ENCODE results near the gene OS9.

- TF ChIP-seq, protein P1, sequence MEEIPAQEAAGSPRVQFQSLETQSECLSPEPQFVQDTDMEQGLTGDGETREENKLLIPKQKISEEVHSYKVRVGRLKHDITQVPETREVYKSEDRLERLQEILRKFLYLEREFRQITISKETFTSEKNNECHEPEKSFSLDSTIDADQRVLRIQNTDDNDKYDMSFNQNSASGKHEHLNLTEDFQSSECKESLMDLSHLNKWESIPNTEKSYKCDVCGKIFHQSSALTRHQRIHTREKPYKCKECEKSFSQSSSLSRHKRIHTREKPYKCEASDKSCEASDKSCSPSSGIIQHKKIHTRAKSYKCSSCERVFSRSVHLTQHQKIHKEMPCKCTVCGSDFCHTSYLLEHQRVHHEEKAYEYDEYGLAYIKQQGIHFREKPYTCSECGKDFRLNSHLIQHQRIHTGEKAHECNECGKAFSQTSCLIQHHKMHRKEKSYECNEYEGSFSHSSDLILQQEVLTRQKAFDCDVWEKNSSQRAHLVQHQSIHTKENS (CRISPR knock-in tag; IDR thresholded peaks at IDR 0.05), result no peak
- TF ChIP-seq NR2C1 (IDR thresholded peaks at IDR 0.05) (no peak), NR2C1 (tag; IDR thresholded peaks at IDR 0.05) (no peak), ZNF79 (CRISPR knock-in tag; IDR thresholded peaks at IDR 0.05; ENCODE audit: low read depth) (no peak), POLR2A (conservative IDR thresholded peaks at IDR 0.05) (no peak)
These were observed 66.5 kb downstream of the OS9 start for GRCh38 chr12:57760347-57760982.
